Activated T-helper 9 cell treated with anti-CD3 and anti-CD28 coated beads, Interleukin-2, amount 50 U/mL, for 16 hours (primary cell): Measurements from ENCODE around the gene DYNLL1.
"Not testable (repeated sequence)": the region's sequence is repeated elsewhere in the genome, so short reads cannot be mapped to it uniquely, and the experiment has no call there.

Experiments
- DNase-seq: peaks from one replicate; pipeline ENCODE4 v3.0.0-alpha.2; 2020; ENCODE audit warnings: low read depth

The DYNLL1 gene

DNA sequence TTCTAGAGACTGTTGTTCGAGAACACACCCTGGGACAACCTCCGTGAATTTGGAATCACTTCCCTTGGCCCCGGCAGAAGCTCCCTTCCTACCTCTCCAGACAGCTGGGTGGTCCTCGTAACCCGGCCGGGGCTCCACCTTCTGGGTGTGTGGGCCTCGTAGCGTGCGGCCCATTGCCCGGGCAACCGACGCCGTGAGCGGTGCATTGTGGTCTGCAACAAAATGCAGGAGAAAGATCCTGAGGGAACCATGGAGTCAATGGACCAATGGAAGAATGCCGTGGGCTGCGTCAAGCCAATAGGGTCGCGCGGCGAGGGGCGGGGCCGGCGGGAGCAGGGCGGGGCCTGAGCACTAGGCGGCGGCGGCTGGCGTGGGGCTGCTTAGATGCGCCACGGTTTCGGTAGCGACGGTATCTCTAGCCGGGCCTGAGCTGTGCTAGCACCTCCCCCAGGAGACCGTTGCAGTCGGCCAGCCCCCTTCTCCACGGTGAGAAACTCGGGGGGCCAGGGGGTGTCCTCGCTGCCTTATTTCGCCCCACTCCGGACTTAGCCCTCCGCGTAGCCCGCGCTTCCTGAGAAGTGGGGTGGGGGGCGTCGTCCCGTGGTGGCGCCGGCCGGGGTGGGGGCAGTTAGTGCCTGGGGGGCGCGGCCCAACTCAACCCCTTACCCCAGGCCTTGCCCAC, at the start of gene DYNLL1:
DYNLL1 (plus strand) TSS at position 383 of the 682 bp plus-strand sequence. CDS start 309 bp downstream, outside the sequence.
- DNase-seq: peak; percentile 97

DNA sequence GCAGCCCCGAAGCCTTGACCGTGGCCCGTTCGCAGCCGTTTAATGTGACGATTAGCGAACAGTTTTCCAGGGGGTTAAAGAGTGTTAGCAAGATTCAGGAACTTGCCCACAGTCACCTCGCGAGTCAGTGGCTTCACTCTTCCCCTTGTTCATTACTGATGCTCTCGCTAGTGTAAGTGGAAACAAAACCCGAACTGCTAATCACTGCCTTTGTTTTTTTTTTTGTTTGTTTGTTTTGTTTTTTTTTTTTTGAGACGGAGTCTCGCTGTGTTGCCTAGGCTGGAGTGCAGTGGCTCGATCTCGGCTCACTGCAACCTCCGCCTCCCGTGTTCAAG, 49.1 kb upstream of the DYNLL1 start:
- DNase-seq: not testable (repeated sequence)

DNA sequence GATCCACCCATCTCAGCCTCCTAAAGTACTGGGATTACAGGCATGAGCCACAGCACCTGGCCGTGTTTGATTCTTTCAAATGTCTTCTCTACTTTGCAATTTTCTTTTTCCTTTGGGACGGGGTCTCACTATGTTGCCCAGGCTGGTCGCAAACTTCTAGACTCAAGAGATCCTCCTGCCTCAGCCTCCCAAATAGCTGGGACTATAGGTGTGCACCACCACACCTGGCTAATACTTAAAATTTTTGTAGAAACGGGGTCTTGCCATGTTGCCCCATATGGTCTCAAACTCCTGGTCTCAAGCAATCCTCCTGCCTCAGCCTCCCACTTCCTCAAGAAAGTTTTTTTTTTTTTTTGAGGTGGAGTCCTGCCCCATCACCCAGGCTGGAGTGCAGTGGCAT, 47.9 kb upstream of the DYNLL1 start:
- no peak for DNase-seq

DNA sequence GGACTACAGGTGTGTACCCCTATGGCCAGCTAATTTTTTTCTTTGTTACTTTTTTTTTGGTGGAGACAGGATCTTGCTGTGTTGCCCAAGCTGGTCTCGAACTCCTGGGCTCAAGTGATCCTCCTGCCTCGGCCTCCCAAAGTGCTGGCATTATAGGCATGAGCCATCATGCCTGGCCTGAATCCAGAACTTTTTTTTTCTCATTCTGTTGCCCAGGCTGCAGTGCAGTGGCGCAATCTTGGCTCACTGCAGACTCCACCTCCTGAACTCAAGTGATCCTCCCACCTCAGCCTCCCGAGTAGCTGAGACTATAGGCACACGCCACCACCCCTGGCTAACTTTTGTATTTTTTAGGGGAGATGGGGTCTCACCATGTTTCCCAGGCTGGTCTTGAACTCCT, 43.4 kb upstream of the DYNLL1 start:
- not testable (repeated sequence) for DNase-seq

DNA sequence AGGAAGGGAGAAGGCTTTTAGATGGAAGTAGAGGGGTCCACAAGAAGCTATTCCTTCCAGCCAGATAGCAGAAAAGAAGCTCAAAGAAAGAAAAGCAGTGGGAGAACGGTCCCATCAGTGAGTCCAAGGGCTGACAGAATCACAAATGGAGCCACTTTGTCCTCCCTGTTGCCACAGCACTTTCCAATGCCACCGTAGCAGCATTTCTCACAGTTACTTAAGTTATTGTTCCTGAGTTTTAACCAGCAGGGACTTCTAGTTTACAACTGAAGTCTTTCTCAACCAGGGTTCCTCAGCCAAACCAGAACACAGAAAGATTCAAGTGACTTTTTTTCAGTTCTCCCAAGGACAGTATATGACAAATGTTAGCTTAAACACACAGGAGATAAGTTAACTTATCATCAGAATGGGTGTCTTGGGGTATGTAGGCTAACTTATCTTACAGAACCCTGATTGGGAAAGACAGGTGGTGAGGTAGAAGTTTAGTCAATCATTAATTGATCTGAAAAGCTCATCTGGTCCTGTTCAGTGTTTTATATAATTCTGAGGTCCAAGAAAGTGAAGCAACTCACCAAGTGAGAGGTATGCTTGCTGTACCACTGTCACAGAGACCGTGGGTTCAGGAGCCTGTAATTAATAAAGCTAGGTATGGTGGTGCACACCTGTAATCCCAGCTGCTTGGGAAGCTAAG, 42.7 kb upstream of the DYNLL1 start:
- no peak for DNase-seq

DNA sequence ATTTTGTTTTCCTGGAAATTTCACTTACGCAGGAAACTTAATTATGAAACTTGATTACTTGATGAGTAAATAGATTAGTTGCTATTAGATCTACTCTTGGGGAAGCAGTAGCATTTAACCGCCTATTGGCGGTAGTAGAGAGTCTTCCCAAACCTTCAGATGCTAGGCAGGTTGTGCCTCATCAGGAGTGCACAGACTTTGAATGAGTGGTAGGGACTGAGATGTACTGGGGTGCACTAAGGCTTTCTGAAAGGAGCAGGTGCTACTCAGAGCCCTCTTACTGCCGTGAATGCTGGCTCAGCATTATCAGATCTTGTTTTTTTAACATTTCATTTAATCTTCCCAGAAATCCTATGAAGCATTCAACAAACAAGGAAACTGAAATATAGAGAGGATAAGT, 41.9 kb upstream of the DYNLL1 start:
- no peak for DNase-seq

DNA sequence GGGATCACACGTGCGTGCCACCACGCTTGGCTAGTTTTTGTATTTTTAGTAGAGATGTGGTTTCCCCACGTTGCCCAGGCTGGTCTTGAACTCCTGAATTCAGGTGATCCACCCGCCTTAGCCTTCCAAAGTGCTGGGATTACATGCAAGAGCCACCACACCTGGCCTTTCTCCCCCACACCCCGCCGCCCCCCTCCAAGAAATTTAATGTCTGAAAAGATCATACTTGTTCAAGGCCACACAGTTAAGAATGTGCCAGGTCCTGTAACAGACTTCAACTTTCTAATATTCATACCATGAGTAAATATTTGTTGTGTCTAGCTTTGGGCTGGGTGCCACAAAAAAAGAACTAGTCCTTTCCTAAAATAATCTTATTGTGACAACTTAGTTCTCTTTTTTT, 40.6 kb upstream of the DYNLL1 start:
- no peak for DNase-seq

DNA sequence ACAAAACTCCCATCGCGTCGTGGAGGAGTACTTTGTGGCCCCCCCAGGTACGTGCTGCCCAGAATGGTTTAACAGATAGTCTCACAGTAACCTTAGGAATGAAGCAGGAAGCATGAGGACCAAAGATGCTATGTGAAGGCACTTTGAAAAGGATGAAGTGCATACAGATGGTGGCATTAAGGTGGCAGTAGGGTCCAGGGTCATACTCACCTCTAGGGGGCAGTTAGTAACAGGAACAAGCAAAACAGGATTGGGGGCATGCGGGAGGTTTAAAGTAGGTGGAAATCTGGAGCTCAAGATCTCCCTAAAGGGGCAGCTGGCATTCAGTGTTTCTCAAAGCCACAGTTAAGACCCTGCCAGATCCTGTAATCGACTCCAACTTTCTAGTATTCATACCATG, 38.8 kb upstream of the DYNLL1 start:
- DNase-seq: no peak

DNA sequence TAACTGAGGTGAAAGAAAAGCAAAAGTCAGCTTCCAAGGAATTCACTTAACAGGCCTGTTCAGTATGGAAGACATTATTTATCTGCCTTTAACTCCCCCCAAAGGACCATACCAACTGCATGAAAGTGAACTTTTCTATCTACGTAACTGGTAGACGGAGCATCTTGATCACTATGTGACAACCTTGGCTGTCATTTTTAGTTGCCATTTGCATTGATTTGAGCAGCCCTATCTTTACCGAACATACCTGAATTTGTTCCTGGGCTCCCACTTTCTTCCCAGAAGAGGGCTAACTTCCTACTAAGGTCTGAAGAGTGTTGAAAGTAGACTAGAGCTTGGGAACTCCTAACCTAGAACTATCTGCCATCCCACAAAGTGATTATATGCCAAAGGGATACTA, 35.8 kb upstream of the DYNLL1 start:
- DNase-seq: no peak

DNA sequence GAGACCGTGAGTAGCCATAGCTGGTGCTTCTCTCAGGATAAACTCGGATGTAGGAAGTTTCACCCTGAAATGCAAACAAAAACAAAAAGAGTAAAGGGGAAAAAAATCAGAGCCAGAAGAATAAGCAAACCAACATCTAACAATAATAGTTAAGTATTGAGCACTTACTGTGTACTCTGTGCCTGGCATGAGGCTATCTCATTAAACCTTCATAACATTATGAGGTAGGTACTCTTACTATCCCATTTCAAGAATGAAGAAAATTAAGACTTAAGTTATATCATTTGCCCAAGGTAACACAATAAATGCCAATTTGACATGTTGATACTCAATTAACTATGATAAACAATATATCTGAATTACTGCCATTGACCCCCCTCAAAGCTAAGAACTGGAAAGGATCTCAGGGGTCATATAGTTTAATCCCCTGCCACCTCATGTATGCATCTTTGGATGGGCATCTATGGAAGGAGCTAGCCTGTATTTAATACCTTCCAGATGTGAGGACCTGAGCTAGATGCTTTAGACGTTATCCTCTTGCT, 33.7 kb upstream of the DYNLL1 start:
- DNase-seq: no peak

DNA sequence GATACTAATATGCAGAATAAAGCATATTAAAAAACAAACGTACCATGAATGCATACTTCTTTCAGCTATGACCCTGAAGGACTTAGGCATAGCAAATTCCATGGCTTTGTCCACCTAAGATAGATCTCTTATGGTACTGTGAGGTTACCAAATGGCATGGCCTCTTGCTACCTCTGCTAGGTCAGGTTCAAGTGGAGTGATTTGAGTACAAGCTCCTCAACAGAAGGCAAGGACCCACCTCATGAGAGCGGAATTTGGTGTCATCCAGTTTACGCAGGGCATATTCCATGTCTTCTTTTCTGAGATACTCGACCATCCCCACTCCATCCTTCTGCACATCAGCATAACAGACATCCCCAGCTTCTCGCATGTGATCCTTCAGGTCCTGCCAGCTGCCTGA, 32.2 kb upstream of the DYNLL1 start:
- no peak for DNase-seq

DNA sequence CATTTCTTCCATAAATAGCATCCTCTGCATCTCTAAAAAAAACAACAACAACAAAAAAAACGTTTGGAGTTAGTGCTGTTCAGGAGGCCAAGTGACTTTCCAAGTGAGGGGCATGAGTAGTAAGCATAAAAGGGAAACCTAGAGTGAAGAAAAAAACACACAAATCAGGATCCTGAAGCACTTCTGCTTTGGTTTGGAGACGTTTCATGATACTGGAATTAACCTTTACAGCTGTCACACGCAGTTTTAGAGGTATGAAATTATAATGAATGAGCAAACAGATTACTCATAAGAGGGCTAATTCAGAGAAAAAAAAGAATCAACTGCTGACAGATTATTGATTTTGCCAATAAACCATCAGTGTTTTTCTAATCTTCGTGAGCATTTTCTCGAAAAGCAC, 30.2 kb upstream of the DYNLL1 start:
- no peak for DNase-seq

DNA sequence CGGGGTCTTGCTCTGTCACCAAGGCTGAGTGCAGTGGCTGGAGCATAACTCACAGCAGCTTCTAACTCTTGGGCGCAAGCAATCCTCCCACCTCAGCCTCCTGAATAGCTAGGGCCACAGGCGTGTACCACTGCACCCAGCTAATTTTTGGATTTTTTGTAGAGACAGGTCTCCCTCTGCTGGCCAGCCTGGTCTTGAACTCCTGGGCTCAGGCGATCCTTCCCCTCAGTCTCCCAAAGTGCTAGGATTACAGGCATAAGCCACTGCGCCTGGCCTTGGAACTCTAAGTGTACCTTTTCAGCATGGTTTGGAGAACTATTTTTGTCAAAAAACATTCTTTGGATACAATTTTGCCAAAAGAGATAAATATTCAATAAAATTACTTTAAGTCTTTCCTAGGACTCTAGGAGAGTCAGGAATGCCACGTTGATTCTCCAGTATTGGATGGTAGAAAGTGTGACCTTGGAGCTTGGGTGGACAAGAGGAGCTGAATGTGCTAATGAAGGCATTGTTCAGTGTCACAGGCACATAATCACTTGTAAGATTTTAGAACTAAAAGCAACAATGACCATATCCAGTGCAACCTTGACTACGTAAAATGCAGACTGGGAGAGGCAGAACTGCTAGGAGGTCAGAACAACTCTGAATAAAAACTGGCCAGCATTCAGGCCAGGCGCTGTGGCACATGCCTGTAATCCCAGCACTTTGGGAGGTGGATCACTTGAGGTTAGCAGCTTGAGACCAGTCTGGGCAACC, 29.2 kb upstream of the DYNLL1 start:
- DNase-seq: peak; percentile 33

DNA sequence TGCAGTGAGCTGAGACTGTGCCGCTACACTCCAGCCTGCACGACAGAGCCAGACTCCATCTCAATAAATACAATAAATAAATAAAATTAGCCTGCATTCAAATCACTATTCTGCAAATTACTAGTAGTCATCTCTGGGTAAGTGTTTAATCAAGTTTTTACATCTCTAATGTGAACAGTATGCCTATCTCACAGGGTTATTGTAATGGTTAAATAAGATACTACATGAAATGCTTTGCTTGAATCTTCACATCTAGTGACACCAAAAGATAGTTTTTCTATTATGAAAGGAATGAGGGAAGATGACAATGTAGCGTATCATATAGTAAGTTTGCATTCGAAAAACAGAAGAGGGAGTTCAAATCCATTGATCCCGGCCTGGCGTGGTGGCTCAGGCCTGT, 28.5 kb upstream of the DYNLL1 start:
- DNase-seq: no peak

DNA sequence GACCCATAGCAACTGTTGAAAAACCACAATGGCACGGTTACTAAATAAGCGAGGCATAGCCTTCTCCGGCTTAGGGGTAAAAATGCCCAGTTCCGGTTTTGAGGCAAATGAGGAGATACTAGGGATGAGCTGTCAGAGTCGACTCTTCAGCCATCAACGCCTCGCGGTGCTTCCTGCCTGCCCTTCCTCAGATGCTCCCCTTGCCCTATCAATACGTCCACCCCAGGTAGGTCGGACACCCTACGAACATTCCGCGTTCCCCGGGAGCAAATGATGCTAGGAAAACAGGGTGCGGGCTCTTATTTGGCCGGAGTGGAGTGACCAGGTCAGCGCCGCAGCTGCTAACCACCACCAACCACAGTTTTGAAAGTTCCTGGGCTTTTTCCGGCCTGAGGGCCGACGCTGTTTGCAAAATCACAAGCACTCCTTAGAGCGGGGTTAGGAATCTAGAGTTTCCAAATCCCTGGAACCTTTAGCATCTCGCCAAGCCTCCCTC, 27.5 kb upstream of the DYNLL1 start:
- no peak for DNase-seq

DNA sequence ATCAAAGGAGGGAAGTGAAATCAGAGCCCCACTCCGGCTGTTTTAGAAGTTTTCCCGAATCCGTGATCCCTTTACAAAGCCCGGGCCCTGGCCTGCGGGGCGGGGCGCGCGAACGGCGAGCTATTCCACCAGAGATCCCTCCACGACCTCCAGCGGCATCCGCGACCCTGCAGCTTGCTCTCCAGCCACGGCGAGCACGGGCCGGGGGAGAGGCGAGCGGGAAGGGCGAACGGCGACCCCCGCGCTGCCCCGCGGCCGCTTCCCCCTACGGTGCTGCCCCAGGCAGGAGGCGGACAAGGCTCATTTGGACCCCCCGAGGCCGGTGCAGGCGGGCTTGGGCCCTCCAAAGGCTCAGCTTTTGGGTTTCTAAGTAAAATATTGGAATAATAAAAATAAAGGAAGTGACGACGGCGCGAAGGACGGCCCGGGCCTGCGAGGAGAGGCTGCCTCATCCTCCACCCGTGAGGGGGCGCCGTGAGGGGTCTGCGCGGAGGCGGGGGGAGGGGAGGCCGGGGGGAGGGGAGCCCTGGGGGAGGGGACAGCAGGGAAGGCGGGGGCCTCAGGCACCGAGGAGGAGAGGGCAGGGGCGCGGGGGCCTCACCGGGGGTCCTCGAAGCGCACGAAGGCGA, 27.0 kb upstream of the DYNLL1 start:
- DNase-seq: peak; percentile 41

DNA sequence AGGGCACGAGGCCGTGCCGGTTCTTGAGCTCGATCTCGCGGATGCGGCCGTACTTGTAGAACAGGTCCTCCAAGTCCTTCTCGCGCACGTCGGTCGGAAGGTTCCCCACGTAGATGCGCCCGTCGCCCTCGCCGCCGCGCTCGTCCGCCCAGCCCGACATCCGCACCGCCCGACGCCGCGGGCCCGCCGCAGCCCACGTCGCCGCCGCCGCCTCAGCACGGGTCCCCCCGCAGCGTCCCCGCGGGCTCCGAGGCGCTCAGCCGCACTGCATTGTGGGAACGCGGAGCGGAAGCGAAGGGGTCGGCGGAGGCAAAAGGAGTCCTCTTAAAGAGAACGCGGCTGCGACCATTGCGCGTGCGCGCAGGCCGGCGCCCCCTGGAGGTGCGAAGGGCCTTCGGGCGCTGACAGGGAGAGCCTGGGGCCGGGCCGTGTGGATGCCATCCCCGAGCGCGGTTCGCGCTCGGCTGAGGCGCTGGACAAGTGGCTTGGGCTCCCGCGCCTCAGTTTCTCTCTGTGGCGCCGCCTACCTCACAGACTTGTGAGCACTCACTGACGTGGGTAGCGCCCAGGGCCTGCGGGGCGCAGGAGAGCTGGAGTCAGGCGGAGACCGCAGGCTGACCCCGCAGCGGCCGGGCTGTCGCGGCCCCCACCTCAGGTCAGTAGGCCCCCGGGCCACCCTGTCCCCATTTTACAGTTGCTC, 26.3 kb upstream of the DYNLL1 start, which contains the start of gene SRSF9:
SRSF9 (minus strand) TSS at position 299 of the 700 bp plus-strand sequence; CDS start at position 160, 139 bp downstream.
- peak; percentile 96 for DNase-seq

DNA sequence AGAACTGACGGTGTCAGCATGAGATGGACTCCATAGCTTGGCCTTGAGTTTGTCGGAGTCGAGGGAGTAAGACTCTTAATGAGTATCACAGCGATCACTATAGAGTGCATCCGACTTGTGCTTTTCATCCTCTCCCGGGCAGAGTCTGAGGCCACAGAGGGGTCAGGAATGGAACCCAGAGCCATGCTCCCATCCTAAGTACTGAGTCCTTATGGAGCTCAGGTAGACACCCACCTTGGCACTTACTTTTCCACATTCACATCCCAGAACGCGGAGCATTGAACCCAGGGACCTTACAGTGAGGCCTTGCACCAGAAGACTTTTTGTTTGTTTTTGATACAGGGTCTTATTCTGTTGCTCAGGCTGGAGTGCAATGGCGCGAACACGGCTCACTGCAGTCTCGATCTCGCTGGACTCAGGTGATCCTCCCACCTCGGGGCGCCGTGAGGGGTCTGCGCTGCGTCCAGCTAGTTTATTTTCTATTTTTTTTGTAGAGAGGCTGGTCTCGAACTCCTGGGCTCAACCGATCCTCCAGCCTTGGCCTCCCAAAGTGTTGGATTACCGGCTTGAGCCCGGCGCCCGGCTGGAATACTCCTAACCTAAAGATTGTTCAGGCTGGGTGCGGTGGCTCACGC, 25.6 kb upstream of the DYNLL1 start:
- DNase-seq: no peak

DNA sequence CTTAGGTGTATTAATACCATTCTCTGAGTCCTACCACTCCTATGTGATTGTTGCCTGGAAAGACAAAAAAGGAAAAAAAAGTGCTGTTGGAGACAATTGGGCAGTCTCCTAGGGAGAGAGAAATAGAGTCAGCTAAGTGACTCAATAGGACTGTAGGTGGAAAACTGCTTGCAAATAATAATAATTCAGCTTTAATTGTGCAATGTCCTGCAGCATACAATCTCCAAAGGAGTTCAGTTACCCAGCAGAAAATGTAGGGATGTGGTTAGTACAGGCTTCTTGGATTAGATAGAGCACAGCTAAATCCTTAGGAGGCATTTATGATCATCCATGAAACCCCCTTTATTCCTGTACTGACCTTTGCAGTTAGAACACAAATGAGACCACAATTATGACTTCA, 23.4 kb upstream of the DYNLL1 start:
- DNase-seq: no peak

DNA sequence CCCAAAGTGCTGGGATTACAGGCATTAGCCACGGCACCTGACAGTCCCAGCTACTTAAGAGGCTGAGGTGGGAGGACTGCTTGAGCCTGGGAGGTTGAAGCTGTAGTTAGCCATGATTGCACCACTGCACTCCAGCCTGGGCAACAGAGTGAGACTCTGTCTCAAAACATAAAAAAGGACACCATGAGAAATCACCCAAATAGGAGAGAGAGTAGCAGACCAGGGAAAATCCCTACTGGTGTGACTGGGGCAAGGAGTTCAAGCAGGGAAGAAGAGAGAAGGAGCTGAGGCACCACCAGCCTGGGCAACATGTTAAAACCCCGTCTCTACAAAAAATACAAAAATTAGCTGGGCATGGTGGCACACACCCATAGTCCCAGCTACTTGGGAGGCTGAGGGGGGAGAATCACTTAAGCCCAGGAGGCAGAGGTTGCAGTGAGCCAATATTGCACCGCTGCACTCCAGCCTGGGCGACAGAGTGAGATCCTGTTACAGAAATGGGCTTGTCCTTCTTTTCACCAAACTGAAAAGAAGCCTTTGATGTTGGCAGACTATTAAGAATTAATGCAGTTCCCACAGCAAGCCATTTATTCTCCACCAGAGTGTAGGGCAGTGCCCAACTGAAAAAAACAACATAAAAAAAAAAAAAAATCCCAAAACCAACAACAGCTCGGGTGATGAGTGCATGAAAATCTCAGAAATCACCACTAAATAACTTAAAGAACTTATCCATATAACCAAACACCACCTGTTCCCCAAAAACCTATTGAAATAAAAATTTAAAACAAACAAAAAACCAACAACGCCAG, 21.9 kb upstream of the DYNLL1 start:
- DNase-seq: no peak
